CD4-positive, alpha-beta T cell treated with Interleukin-17A for 4 hours (primary cell): ENCODE results near the gene ADAP1.
"Not testable (repeated sequence)": the region's sequence is repeated elsewhere in the genome, so short reads cannot be mapped to it uniquely, and the experiment has no call there.

ENCODE experiments used
- DNase-seq: peaks from one replicate; pipeline ENCODE4 v3.0.0-alpha.2; 2020; ENCODE audit warnings: mixed read lengths

Gene ADAP1

GRCh38 chr7:875476-876076 lies 78.9 kb downstream of the ADAP1 start:
- DNase-seq = no peak

- no peak for DNase-seq
Observed at GRCh38 chr7:875051-875450, 79.4 kb downstream of the ADAP1 start.

GRCh38 chr7:874031-874749 lies 80.3 kb downstream of the ADAP1 start:
- no peak for DNase-seq

- peak; percentile 78 for DNase-seq
Observed at GRCh38 chr7:873367-874002, 81.0 kb downstream of the ADAP1 start.

GRCh38 chr7:872685-873084 lies 81.8 kb downstream of the ADAP1 start:
- not testable (repeated sequence) for DNase-seq

GRCh38 chr7:871900-872537 lies 82.5 kb downstream of the ADAP1 start:
- DNase-seq = no peak

GRCh38 chr7:869348-869747 lies 85.1 kb downstream of the ADAP1 start:
- no peak for DNase-seq

GRCh38 chr7:868189-868486 lies 86.3 kb downstream of the ADAP1 start:
- no peak for DNase-seq

GRCh38 chr7:867406-868188 lies 86.9 kb downstream of the ADAP1 start:
- no peak for DNase-seq

GRCh38 chr7:867001-867405 lies 87.5 kb downstream of the ADAP1 start:
- no peak for DNase-seq

- DNase-seq = no peak
Observed at GRCh38 chr7:865921-866320, 88.6 kb downstream of the ADAP1 start.

- DNase-seq = no peak
Observed at GRCh38 chr7:863106-863505, 91.4 kb downstream of the ADAP1 start.

GRCh38 chr7:862157-862556 lies 92.3 kb downstream of the ADAP1 start:
- DNase-seq = no peak

- DNase-seq = no peak
Observed at GRCh38 chr7:861222-861621, 93.3 kb downstream of the ADAP1 start.

- no peak for DNase-seq
Observed at GRCh38 chr7:860149-860548, 94.3 kb downstream of the ADAP1 start.

GRCh38 chr7:859359-860030 lies 95.0 kb downstream of the ADAP1 start:
- DNase-seq = no peak

- no peak for DNase-seq
Observed at GRCh38 chr7:857661-858060, 96.8 kb downstream of the ADAP1 start.

- DNase-seq = no peak
Observed at GRCh38 chr7:856444-857095, 97.9 kb downstream of the ADAP1 start.

- no peak for DNase-seq
Observed at GRCh38 chr7:855686-856369, 98.7 kb downstream of the ADAP1 start.

GRCh38 chr7:854118-854775 lies 100.2 kb downstream of the ADAP1 start:
- no peak for DNase-seq
